A172 (cell line): ENCODE measurements around the gene SCLY. TPM values are rescaled to one million over a fixed set of nuclear protein-coding genes. Genes with fewer than 3 reads are reported as not detected.
A peak's percentile ranks its signal among the peaks of the same experiment; 100 is the strongest.
"Not testable (repeated sequence)": the region's sequence is repeated elsewhere in the genome, so short reads cannot be mapped to it uniquely, and the experiment has no call there.

ENCODE experiments used
- DNase-seq: peaks from one replicate; pipeline ENCODE4 v3.0.0-alpha.2; 2015; ENCODE audit warnings: low spot score
- total RNA-seq: library from RNA; depleted of rRNA; stranded (reverse); fragments of >200 nt; shearing (Covaris generic); gene quantifications from 2 replicates; pipeline ENCODE4 v1.2.3, GENCODE V29; 2014

The SCLY gene
- total RNA-seq, 1 experiment from 2014 or later: 79.9 TPM

DNA sequence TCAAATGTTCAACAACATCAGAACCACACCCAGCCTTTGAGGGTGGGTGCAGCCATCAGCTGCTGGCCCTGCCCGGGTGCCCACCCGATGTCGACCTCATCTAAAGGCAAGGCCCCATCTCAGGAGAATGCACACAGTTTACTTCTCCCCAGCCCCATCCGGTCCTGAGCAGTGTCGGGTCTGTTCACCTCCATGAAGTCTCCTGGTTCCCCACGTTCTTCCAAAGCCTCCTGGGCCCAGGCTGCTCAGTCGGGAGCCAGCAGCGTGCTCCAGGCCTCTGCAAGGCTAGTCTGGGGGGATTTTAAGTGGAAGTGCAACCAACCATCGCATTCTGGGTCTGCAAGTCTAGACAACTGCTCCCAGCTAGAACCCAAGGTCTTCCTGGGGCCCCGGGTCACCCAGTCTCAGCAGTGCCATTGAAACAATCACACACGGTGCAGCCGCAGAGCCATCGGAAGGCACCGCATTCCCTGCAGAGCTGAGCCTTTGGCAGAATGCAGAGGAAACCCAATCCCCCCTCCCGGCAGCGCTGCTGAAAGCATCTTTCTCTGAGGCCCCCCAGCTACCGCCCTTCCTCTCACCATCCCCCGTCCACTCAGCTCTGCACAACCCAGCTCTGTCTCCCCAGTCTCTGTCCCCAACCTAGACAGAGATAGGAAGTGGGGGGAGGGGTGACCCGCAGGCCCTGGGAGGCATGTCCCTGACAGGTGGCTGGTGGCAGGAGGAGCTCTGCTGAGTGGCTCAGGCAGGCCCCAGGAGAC is 47.8 kb downstream of the SCLY start:
- DNase-seq: no peak

- DNase-seq: no peak
These were observed 52.8 kb downstream of the SCLY start for GRCh38 chr2:238113611-238114010.

- no peak for DNase-seq
These were observed 53.6 kb downstream of the SCLY start for GRCh38 chr2:238114331-238114841.

GRCh38 chr2:238114851-238115660 is 54.3 kb downstream of the SCLY start:
- DNase-seq: no peak

DNA sequence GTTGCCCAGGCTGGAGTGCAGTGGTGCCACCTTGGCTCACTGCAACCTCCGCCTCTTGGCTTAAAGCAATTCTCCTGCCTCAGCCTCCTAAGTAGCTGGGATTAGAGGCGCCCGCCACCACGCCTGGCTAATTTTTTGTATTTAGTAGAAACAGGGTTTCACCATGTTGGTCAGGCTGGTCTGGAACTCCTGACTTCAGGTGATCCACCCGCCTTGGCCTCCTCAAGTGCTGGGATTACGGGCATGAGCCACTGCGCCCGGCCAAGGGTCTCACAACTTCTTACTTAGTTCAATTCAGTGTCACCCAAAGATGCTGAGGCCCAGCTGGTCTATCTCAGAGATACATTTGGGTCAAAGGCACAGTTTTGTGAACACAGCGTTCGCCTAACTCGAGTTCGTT is 54.9 kb downstream of the SCLY start:
- DNase-seq: not testable (repeated sequence)

GRCh38 chr2:238116298-238117198 is 55.7 kb downstream of the SCLY start:
- DNase-seq: no peak

GRCh38 chr2:238117199-238118154 is 56.7 kb downstream of the SCLY start:
- DNase-seq: no peak

GRCh38 chr2:238119756-238120462 is 59.1 kb downstream of the SCLY start:
- DNase-seq: no peak

DNA sequence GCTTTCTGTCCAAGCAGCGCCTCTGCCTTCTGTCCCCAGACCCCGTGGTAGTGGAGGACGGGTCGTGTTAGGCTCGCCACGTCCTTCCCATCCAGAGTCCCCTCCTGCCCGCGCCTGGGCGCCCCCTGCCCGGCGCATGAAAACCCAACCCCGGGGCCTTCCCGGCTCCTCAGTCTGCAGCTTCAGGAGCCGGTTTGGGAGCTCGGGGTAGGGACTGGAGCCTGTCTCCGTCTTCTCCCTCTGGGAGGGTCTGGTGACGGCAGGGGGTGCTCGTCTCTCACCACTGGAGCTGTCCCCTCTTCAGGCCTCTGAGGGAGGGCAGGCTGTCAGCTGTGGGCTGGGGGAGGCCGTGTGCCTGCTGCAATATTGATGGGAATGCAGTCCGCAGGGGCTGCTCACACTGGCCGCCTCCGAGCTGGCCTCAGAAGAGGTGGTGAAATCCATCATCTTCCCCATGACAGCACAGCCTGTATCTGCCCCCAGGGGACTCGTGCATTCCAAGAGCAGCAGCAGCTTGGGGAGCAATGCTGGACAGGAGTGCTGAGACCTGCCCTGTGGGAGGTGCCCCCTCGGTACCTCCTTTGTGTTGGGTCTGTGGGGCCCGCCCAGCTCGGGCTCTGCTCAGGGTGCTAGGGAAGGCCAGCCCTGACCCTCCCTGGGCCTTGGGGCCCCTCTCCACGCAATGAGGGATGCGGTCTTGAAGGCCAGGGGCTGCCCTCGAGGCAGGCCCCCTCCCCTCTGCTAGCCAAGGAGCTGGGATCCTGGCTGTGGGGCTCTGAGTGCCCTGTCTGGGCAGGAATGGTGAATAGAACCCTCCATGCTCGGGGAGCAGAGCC is 59.9 kb downstream of the SCLY start:
- peak; percentile 60 for DNase-seq

GRCh38 chr2:238121511-238122286 is 60.9 kb downstream of the SCLY start:
- no peak for DNase-seq

DNA sequence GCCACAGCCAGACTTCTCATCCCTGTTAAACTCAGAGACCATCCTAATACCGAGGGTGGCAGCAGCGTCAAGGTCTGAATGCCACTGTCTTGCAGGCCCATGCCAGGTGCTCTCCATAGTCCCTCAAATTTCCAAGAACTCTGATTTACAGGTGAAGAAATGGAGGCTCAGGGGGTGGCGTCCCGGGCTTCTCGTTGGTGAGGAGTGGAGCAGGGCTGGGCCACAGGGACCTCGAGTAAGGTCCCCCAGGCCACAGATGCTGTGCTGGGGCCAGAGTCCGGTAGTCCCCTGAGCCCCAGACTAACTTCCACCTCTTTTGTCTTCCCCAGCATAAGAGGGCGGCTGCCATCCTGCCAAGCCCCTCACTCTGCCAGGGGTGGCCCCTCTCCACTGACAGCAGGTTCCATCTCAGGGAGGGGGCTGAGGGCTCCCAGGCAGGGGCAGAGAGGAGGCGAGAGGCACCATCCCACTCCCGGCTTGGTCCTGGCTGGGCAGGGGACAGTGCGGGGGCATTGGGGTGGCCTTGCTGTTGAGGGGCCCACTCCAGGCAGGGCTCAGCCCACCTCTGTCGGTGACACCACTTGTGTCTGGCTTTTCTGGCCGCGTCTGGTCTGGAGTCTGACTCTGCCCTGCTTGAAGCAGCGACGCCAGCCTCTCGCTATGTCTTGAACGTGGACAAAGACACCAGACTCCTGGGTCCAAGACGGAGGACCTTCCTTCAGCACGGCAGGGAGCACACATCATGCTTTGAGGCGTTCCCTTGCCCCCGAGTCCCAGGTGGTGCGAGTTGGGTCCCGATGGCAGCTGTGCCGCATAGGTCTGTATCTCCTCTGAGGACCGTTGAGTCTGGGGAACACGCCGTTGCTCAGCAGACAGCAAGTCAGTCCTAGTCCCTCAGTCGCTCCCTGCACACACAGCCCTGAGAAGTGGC is 61.8 kb downstream of the SCLY start:
- no peak for DNase-seq

DNA sequence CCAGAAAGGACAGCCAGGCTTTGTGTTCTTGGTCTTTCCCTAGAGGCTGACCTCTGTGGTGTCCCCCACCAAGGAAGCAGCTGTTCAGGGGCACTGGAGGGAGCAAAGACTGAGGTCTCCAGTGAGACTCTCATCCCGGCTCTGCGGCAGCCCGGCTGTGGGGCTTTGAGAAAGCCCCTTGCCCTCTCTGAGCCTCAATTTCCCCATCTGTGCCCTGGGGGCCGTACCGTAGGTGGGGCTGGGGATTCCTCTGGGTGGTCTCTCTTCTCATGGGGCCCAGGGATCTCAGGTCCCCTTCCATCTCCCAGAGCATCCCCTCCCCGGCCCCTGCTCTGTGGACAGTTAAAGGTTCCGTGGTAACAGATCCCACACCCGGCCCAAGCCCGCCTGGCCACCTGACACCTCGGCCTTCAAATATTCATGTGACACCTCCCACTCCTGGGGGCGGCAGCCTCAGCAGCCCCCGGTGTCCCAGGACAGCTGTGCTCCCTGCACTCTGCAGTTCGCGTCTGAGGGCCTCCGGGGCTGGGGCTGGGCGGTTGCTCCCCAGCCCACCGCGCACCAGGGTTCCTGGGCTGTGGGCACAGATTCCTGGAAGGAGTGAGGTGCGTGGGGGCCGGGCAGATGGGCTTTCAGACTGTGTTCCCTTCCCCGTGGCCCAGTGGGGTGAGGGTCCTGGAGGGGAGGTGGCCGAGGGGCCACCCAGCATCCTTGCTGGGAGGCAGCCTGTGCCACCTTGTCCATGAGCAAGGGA is 62.6 kb downstream of the SCLY start:
- no peak for DNase-seq

GRCh38 chr2:238123991-238124470 is 63.2 kb downstream of the SCLY start:
- DNase-seq: no peak

DNA sequence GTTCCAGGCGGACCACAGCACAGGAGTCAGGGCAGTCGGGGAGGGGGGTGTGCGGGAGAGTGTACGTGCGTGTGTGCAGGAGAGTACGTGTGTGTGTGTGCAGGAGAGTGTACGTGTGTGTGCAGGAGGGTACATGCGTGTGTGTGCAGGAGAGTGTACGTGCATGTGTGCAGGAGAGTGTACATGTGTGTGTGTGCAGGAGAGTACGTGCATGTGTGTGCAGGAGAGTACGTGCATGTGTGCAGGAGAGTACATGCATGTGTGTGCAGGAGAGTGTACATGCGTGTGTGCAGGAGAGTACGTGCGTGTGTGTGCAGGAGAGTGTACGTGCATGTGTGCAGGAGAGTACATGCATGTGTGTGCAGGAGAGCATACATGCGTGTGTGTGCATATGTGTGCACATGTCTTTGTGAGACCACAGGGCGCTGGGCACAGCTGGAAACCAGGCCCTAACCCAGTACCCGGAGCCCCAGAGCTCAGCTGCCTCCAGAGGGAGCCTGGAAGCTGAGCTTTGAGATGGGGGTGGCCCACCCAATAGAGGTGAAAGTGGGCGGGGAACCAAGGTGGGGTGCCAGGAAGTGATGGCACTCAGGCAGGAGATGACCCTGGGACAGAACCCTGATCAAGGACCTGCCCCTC is 63.8 kb downstream of the SCLY start:
- DNase-seq: no peak

DNA sequence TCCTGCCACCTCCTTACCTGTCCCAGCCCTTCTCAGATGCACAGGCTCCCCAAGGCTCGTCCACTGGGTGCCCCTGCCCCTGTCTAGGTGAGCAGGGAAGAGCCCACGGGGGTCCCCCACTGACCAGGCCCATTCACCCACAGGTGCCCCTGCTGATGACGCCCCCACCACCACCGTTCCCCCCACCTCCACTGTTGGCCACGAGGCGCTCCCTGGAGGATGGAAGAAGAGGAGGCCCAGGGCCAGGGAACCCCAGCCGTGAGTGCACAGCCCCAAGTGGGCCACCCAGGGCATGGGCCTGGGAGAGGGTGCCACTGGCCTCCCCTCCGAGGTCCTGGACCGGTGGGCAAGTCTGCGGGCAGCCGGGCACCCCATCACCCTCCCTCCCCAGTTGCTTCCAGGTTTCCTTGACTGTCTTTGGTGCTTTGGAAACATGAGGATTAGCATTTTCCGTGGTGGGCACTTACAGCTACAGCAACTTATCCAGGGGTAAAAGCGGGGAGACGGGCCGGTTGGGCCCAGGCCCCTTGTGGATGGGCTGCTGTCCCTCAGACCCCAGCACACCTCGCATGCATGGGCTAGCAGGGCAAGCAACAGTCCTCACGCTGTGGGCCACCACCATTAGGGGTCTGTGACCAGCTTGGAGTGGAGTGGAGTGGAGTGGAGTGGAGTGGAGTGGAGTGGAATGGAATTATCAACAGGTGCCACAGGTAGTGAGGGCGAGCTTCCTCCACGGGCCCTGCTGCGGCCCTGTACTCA is 64.5 kb downstream of the SCLY start:
- DNase-seq: no peak
